ENCODE measurements around the gene ALDH3A1. TPM values are rescaled to one million over a fixed set of nuclear protein-coding genes. Genes with fewer than 3 reads are reported as not detected.
A peak's percentile ranks its signal among the peaks of the same experiment; 100 is the strongest.

Gene ALDH3A1
- total RNA-seq, 1 donor from 2014 or later: 14.4 TPM

GRCh38 chr17:19714542-19715411 lies 33.3 kb downstream of the ALDH3A1 start:
- Histone ChIP-seq H3K27me3 (no peaks in the 10 kb centered on the region), H3K4me3 (no peak overlapping the region), H3K9me3 (no peaks in the 10 kb centered on the region), H3K4me1 (no peaks in the 10 kb centered on the region), H3K27ac (no peak overlapping the region), H3K36me3 (no peaks in the 10 kb centered on the region)
- TF ChIP-seq CTCF (IDR thresholded peaks at IDR 0.05): no peak
- DNase-seq (ENCODE audit: low spot score in 2 of 2): peak in 1 of 2 donors; percentile 50
- intact Hi-C loops (cut with DNase I): no loop called here

GRCh38 chr17:19713901-19714361 lies 34.2 kb downstream of the ALDH3A1 start:
- H3K36me3 ChIP-seq: no peaks in the 10 kb centered on the region
- no peak overlapping the region for H3K27ac ChIP-seq
- DNase-seq (ENCODE audit: low spot score in 2 of 2): peak in 1 of 2 donors; percentile 46
- H3K4me1 ChIP-seq: no peaks in the 10 kb centered on the region
- no peak for TF ChIP-seq CTCF (IDR thresholded peaks at IDR 0.05)
- H3K4me3 ChIP-seq: no peak overlapping the region
- no peaks in the 10 kb centered on the region for H3K27me3 ChIP-seq
- intact Hi-C loops (cut with DNase I): no loop called here
- no peaks in the 10 kb centered on the region for H3K9me3 ChIP-seq

GRCh38 chr17:19713462-19713861 lies 34.6 kb downstream of the ALDH3A1 start:
- Histone ChIP-seq H3K27me3 (no peaks in the 10 kb centered on the region), H3K4me1 (no peaks in the 10 kb centered on the region), H3K27ac (no peak overlapping the region), H3K4me3 (no peak overlapping the region), H3K9me3 (no peaks in the 10 kb centered on the region), H3K36me3 (no peaks in the 10 kb centered on the region)
- peak in 1 of 2 donors; percentile 45 for DNase-seq (ENCODE audit: low spot score in 2 of 2)
- intact Hi-C loops (cut with DNase I): no loop called here
- no peak for TF ChIP-seq CTCF (IDR thresholded peaks at IDR 0.05)

GRCh38 chr17:19712436-19713004 lies 35.6 kb downstream of the ALDH3A1 start:
- Histone ChIP-seq H3K9me3 (no peaks in the 10 kb centered on the region), H3K27ac (no peak overlapping the region), H3K27me3 (no peaks in the 10 kb centered on the region), H3K4me1 (no peaks in the 10 kb centered on the region), H3K36me3 (no peaks in the 10 kb centered on the region), H3K4me3 (no peak overlapping the region)
- peak in 1 of 2 donors; percentile 28 for DNase-seq (ENCODE audit: low spot score in 2 of 2)
- TF ChIP-seq CTCF (IDR thresholded peaks at IDR 0.05): no peak
- intact Hi-C loops (cut with DNase I): no loop called here

- Histone ChIP-seq H3K27ac (no peak overlapping the region), H3K9me3 (no peaks in the 10 kb centered on the region), H3K36me3 (no peaks in the 10 kb centered on the region), H3K4me1 (no peaks in the 10 kb centered on the region), H3K27me3 (no peaks in the 10 kb centered on the region), H3K4me3 (no peak overlapping the region)
- intact Hi-C loops (cut with DNase I): no loop called here
- peak in 1 of 2 donors; percentile 16 for DNase-seq (ENCODE audit: low spot score in 2 of 2)
- no peak for TF ChIP-seq CTCF (IDR thresholded peaks at IDR 0.05)
Observed at GRCh38 chr17:19709841-19710240, 38.3 kb downstream of the ALDH3A1 start.
